Muscle layer of colon (tissue), 2 donors: ENCODE data around the gene NSF.
"Not testable (repeated sequence)": the region's sequence is repeated elsewhere in the genome, so short reads cannot be mapped to it uniquely, and the experiment has no call there.

Experiments used
- H3K27ac ChIP-seq: one replicate; pipeline ENCODE4 v1.7.0; 2013; ENCODE audit warnings: low read depth, mild to moderate bottlenecking, low read length, moderate library complexity
- H3K27me3 ChIP-seq, 2 donors: one replicate each; pipeline ENCODE4 v1.7.0; 2013; ENCODE audit warnings: low read length in 2 of 2, mild to moderate bottlenecking in 2 of 2; ENCODE audit not compliant: insufficient read depth in 2 of 2, control insufficient read depth in 1 of 2
- H3K36me3 ChIP-seq: one replicate; pipeline ENCODE4 v1.7.0; 2013; ENCODE audit warnings: mild to moderate bottlenecking, low read length; ENCODE audit not compliant: insufficient read depth
- H3K4me1 ChIP-seq: one replicate; pipeline ENCODE4 v1.7.0; 2013; ENCODE audit warnings: mild to moderate bottlenecking, low read length; ENCODE audit not compliant: insufficient read depth
- H3K4me3 ChIP-seq, 2 donors: one replicate each; pipeline ENCODE4 v1.7.0; 2013; ENCODE audit warnings: low read length in 2 of 2, low read depth in 1 of 2, mild to moderate bottlenecking in 1 of 2, moderate library complexity in 1 of 2
- H3K9ac ChIP-seq: one replicate; pipeline ENCODE4 v1.7.0; 2013; ENCODE audit warnings: low read length
- H3K9me3 ChIP-seq: one replicate; pipeline ENCODE4 v1.7.0; 2013; ENCODE audit warnings: mild to moderate bottlenecking, low read length
- donor health status: abdominal sarcoma.
- donor health status: Adenocarcinoma of cecum.

NSF gene

DNA sequence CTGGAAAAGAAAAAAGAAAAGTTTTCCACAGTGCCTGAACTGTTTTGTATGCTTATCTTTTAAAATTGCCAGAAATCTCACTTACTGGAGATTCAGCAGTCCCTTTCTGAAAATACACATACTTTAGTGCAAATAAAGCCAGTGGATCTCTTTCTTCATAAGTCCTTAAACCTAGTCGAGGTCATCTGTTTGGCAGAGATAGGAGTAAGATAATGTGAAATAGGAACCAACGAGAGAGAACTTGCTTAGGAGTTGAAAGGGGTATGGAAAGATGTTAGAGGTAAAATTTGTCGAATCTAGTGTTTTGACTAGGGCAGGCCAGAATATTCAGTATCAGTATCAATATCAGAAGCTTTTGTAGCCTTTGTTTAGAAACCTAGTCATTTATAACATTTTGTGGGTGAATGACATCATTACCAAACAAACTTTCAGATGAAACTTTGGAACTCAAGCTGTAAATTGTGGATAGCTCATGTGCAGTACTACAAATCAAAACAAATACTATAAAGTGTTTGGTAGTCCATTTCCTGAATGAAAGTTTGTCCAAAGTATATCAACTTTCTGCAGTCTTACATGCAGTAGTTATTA, 8.0 kb downstream of the NSF start:
- H3K27me3 ChIP-seq, H3K36me3 ChIP-seq, H3K9me3 ChIP-seq: not testable (repeated sequence)

DNA sequence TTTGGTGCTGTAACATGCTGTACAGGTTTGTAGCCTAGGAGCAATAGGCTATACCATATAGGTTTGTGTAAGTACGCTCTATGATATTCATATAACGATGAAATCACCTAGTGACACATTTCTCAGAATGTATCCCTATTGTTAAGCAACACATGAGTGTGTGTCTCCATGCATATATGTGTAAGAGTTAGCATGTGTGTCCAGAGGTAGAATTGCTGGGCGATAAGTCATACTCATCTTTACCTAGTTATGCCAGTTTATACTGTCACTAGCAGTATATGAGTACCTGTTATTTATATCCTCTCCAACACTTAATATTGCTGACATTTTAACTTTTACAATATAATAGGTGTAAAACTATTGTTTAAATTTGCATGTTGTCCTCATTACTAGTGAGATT, 10.3 kb downstream of the NSF start:
- not testable (repeated sequence) for H3K27me3 ChIP-seq, H3K4me1 ChIP-seq, H3K9ac ChIP-seq, H3K36me3 ChIP-seq, H3K4me3 ChIP-seq, H3K27ac ChIP-seq, H3K9me3 ChIP-seq

More for the DNA sequence above, 8.0 kb downstream of the NSF start:
- not testable (repeated sequence) for H3K9ac ChIP-seq, H3K4me3 ChIP-seq, H3K27ac ChIP-seq, H3K4me1 ChIP-seq

DNA sequence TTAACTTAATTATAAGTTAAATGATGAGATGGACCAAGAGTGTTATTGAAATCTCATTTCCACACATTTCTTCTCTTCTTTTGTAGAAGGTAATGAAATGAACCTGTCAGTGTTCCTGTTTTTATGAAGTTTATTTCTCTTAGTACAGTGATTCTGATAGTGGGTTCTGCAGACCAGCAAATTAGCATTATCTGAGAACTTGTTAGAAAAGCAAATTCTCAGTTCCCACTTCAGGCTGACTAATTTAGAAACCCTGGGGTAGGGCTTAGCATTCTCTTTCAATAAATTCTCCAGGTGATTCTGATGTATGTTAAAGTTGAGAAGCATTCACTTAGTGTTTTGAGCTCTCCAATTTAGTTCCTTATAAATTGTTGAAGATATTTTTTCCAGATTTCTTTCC, 12.7 kb downstream of the NSF start:
- H3K36me3 ChIP-seq, H3K27me3 ChIP-seq, H3K9ac ChIP-seq, H3K4me1 ChIP-seq, H3K9me3 ChIP-seq, H3K4me3 ChIP-seq, H3K27ac ChIP-seq: not testable (repeated sequence)

DNA sequence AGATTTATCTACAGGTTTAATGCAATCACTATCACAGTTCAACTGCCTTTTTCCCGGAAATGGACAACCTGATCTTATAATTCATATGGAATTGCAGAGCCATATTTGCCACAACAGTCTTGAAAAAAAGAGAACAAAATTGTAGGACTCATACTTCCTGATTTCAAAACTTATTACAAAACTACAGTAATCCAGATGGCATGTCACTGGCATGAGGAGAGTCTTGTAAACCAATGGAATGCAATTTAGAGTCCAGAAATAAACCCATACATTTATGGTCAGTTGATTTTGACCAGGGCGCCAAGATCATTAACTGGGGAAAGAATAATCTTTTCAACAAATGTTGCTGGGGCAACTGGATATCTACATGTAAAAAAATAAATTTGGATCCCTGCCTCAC, 20.8 kb downstream of the NSF start:
- H3K27ac ChIP-seq, H3K4me3 ChIP-seq, H3K9me3 ChIP-seq, H3K36me3 ChIP-seq, H3K27me3 ChIP-seq, H3K9ac ChIP-seq, H3K4me1 ChIP-seq: not testable (repeated sequence)

DNA sequence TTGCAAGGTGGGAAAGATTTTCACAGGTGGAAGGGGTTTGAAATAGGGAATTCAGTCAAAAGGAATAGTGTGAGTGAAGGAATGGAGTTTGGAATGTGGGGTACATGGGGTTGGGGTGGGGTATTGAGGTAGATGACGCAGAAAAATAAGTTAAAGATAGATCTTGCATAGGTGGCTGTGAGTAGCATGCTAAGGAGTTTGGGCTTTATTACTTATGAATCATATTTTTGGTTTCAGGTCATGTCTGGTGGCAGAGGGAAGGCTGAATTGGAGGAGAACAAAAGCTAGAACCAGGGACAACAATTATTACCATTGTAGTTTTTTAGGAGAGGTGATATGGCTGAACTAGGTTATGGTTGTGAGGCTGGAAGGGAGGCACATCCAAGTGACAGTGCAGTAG, 23.4 kb downstream of the NSF start:
- H3K27me3 ChIP-seq, H3K36me3 ChIP-seq, H3K9ac ChIP-seq, H3K4me1 ChIP-seq, H3K27ac ChIP-seq, H3K9me3 ChIP-seq, H3K4me3 ChIP-seq: not testable (repeated sequence)

DNA sequence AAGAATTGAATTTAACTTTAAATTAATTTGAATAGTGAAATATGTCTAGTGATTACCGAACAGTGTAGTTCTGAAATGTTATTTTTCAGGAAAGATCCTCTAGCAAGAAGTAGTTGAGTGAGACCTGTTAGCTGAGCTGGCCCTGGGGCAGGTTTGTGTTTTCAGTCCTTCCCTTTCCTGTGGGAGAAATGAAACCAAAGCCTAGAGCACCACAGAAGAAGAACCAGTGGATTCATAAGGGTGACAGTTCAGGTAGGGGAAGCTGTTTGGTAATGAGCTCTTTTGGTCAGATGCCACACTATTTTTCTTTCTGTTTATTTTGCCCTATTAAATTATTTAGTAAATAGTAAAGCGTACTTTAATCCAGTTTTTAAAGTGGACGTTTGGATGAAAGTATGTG, 26.7 kb downstream of the NSF start:
- not testable (repeated sequence) for H3K4me3 ChIP-seq, H3K27me3 ChIP-seq, H3K9ac ChIP-seq, H3K27ac ChIP-seq, H3K9me3 ChIP-seq, H3K36me3 ChIP-seq, H3K4me1 ChIP-seq

DNA sequence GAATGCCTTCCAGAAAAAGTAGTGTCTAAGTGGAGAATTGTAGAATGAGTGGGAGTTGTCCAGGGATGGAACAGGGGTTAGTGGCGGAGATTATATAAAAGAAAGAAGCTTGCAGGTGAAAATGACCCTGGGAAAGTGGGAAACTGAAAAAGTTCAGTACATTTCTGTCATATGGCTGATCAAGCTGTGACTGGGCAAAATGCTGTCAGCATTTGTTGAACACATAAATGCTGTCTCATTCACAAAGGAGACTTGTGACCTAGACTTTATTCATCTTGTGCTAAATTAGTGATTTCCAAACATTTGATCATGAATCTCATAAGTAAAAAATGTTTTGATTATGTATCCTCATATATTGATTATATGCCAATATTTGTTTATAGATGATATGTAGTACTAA, 28.5 kb downstream of the NSF start:
- H3K4me1 ChIP-seq, H3K9me3 ChIP-seq, H3K9ac ChIP-seq, H3K27ac ChIP-seq, H3K36me3 ChIP-seq, H3K4me3 ChIP-seq, H3K27me3 ChIP-seq: not testable (repeated sequence)

DNA sequence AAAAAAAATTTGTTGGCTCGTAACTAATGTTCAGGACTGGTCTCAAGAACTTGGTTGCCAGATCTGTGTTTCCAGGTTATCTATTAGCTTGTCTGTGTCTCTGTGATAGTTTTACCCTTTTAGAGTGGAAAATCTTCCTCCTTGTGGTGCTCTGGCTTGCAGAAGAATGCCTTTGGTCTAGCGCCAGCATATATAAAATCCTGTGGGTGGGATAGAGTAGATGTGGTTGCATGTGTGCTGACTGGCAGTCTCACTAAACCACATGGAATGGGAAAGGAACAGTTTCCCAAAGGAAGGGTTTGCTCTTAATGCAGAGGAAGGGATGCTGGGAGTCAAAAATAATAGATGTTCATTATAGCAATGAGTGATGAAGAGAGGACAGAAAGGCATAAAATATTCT, 33.3 kb downstream of the NSF start:
- H3K27ac ChIP-seq, H3K9me3 ChIP-seq, H3K36me3 ChIP-seq, H3K27me3 ChIP-seq, H3K9ac ChIP-seq, H3K4me3 ChIP-seq, H3K4me1 ChIP-seq: not testable (repeated sequence)

DNA sequence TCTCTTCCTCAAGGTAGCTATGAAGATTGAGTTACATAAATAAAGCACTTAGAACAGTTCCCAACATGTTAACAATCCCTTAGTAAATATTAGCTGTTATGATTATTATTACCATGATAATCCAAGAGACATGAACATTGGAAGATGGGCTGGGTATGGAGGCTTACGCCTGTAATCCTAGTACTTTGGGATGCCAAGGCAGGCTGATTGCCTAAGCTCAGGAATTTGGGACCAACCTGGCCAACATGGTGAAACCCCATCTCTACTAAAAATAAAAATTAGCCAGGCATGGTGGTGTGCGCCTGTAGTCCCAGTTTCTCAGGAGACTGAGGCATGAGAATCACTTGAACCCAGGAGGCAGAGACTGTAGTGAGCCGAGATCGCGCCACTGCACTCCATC, 34.3 kb downstream of the NSF start:
- H3K9me3 ChIP-seq, H3K36me3 ChIP-seq, H3K4me3 ChIP-seq, H3K9ac ChIP-seq, H3K27me3 ChIP-seq, H3K27ac ChIP-seq, H3K4me1 ChIP-seq: not testable (repeated sequence)

DNA sequence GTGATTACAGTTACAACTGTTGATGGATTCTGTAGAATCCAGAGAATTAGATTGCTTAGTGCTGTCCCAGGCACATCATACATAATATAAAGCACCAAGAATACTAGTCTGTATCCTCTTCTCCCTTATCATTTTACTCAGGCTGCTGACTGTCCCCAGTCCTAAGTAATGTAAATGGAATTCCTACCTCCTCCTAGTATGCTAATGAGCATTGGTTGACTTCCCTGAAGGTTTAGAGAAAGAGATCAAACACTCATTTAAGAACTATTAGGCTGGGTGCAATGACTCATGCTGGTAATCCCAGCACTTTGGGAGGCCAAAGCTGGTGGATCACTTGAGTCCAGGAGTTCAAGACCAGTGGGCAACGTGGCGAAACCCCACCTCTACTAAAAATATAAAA, 37.0 kb downstream of the NSF start:
- H3K4me1 ChIP-seq, H3K27me3 ChIP-seq, H3K9ac ChIP-seq, H3K9me3 ChIP-seq, H3K36me3 ChIP-seq, H3K4me3 ChIP-seq, H3K27ac ChIP-seq: not testable (repeated sequence)

DNA sequence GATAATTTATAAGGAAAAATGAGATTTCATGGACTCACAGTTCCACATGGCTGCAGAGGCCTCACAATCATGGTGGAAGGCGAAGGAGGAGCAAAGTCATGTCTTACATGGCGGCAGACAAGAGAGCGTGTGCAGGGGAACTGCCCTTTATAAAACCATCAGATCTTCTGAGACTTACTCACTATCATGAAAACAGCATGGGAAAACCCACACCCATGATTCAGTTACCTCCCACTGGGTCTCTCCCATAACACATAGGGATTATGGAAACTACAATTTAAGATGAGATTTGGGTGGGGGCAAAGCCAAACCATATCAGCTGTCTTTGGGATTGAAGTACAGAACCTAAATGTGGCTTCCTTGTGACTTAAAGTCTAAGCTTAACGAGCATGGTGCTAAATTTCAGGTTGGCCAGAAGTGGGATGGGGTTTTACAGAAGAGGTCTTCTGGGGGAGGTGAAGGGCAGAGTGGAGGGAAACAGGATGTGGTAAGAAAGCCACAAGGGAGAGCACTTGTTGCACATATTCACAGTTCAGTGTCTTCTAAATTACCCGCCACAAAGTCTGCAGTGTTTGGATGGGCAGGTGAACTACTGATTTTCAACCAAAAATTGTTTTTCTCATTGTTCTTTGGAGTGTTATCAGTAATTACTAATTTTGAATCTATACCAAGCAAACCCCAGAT, 38.4 kb downstream of the NSF start:
- H3K27ac ChIP-seq, H3K4me1 ChIP-seq, H3K36me3 ChIP-seq, H3K27me3 ChIP-seq, H3K4me3 ChIP-seq, H3K9ac ChIP-seq, H3K9me3 ChIP-seq: not testable (repeated sequence)

DNA sequence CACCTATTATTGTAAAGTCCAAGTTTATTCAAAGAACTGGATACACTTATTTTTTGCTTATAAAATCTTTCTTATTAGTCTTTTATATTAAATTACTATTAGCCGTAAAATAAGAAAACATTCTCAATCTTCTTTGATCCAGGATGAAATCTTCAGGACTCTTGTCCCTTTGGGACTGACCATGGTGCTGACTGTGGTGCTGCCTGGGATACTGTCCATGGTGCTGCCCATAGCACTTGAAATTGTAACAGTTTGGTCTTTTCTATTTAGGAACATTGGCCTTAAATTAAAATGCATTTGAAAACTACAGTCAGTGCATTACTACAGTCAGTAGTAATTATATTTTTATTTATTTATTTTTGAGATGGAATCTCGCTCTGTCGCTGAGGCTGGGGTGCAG, 41.7 kb downstream of the NSF start:
- H3K4me3 ChIP-seq, H3K9me3 ChIP-seq, H3K4me1 ChIP-seq, H3K36me3 ChIP-seq, H3K27ac ChIP-seq, H3K9ac ChIP-seq, H3K27me3 ChIP-seq: not testable (repeated sequence)
